ENCODE data around the gene CADPS2.

- TF ChIP-seq POLR2AphosphoS5 (IDR thresholded peaks at IDR 0.05; ENCODE audit: insufficient read depth, low read depth, low read length), result no peak
- no peak for TF ChIP-seq POLR2A (IDR thresholded peaks at IDR 0.05; ENCODE audit: low read depth, low read length)
- TF ChIP-seq JUN (IDR thresholded peaks at IDR 0.05; ENCODE audit: borderline replicate concordance, insufficient read depth, insufficient read length, low read depth), result no peak
- TF ChIP-seq, protein P1, sequence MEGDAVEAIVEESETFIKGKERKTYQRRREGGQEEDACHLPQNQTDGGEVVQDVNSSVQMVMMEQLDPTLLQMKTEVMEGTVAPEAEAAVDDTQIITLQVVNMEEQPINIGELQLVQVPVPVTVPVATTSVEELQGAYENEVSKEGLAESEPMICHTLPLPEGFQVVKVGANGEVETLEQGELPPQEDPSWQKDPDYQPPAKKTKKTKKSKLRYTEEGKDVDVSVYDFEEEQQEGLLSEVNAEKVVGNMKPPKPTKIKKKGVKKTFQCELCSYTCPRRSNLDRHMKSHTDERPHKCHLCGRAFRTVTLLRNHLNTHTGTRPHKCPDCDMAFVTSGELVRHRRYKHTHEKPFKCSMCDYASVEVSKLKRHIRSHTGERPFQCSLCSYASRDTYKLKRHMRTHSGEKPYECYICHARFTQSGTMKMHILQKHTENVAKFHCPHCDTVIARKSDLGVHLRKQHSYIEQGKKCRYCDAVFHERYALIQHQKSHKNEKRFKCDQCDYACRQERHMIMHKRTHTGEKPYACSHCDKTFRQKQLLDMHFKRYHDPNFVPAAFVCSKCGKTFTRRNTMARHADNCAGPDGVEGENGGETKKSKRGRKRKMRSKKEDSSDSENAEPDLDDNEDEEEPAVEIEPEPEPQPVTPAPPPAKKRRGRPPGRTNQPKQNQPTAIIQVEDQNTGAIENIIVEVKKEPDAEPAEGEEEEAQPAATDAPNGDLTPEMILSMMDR (IDR thresholded peaks at IDR 0.05; ENCODE audit: extremely low read depth in 1 of 2, insufficient read depth in 1 of 2, low read depth in 1 of 2, low read length in 2 of 2), result no peak
- no peak for TF ChIP-seq EZH2 (IDR thresholded peaks at IDR 0.05; ENCODE audit: borderline replicate concordance, low read depth, low read length, severe bottlenecking)
- TF ChIP-seq, protein P2, sequence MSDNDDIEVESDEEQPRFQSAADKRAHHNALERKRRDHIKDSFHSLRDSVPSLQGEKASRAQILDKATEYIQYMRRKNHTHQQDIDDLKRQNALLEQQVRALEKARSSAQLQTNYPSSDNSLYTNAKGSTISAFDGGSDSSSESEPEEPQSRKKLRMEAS (IDR thresholded peaks at IDR 0.05; ENCODE audit: insufficient read depth, insufficient read length), result no peak
- no peak for TF ChIP-seq MYC (IDR thresholded peaks at IDR 0.05; ENCODE audit: low read depth, low read length)
- no peak for TF ChIP-seq GATA2 (IDR thresholded peaks at IDR 0.05; ENCODE audit: insufficient read depth, insufficient read length, low read depth, low read length)
Measured at GRCh38 chr7:122416336-122416735, 469.9 kb downstream of the CADPS2 start.
